GM12878 (cell line): Measurements from ENCODE around the gene MAD1L1. TPM values are rescaled to one million over a fixed set of nuclear protein-coding genes. Genes with fewer than 3 reads are reported as not detected.

Experiments used
- ATAC-seq: fragments of 200-7000 bp; cut with Tn5 transposase; 3 replicates; pipeline ENCODE4 v1.9.1; 2020; ENCODE audit warnings: mild to moderate bottlenecking, moderate library complexity
- BruUV-seq: library from RNA; stranded (reverse); fragments of 400-500 nt; replicated peaks from 2 replicates; lab custom pipeline; 2021; lab: Mats Ljungman, UMichigan
- CTCF ChIA-PET: fragments of 300-600 bp; sonication (Branson Sonifier 250); formaldehyde crosslinking; extraction: SDS; loops from one replicate; lab custom pipeline; 2021; ENCODE audit warnings: inconsistent platforms; lab: Yijun Ruan, JAX
- POLR2A ChIA-PET: fragments of 350-600 bp; formaldehyde crosslinking; extraction: SDS; loops from one replicate; lab custom pipeline; 2021; ENCODE audit warnings: inconsistent platforms; lab: Charles Lee
- RAD21 ChIA-PET: fragments of 300-600 bp; sonication (Branson Sonifier 250); formaldehyde crosslinking; loops from one replicate; lab custom pipeline; 2023; ENCODE audit warnings: antibody characterized with exemption; ENCODE audit not compliant: unreplicated experiment; lab: Charles Lee
- SMC1A ChIA-PET: fragments of 300-600 bp; sonication (Branson Sonifier 250); formaldehyde crosslinking; loops from one replicate; lab custom pipeline; 2023; ENCODE audit not compliant: unreplicated experiment, uncharacterized antibody; lab: Charles Lee
- DNase-seq: peaks from one replicate; pipeline ENCODE4 v3.0.0-alpha.2; 2011; ENCODE audit warnings: low read depth, low spot score
- FAIRE-seq: peaks from 3 replicates; lab custom pipeline; 2011; peaks lifted over from hg19 to GRCh38; lab: Jason Lieb, UNC
- H2AFZ ChIP-seq: 2 replicates; pipeline ENCODE4 v1.6.0; 2011; ENCODE audit warnings: low read depth, low read length, control low read depth; ENCODE audit not compliant: control insufficient read depth
- H3K27ac ChIP-seq: 2 replicates; pipeline ENCODE4 v1.5.1; 2011; ENCODE audit warnings: control low read depth; ENCODE audit not compliant: control insufficient read depth, insufficient read depth
- H3K27me3 ChIP-seq, 2 experiments: replicated peaks in 1 of 2; 2 replicates each; pipeline versions ENCODE4 v1.6.0 to v1.6.1; 2011; ENCODE audit warnings: low read length in 1 of 2; ENCODE audit not compliant: control insufficient read depth in 2 of 2, insufficient read depth in 2 of 2
- H3K36me3 ChIP-seq, 2 experiments: 2 replicates each; pipeline ENCODE4 v1.5.1; 2011; ENCODE audit warnings: low read length in 1 of 2; ENCODE audit not compliant: control insufficient read depth in 2 of 2, insufficient read depth in 2 of 2
- H3K4me1 ChIP-seq: 2 replicates; pipeline ENCODE4 v1.6.1; 2011; ENCODE audit warnings: mild to moderate bottlenecking, low read length, moderate library complexity, mixed read lengths; ENCODE audit not compliant: control insufficient read depth, insufficient read depth
- H3K4me2 ChIP-seq: 2 replicates; pipeline ENCODE4 v1.6.0; 2011; ENCODE audit warnings: control low read depth; ENCODE audit not compliant: control insufficient read depth, insufficient read depth
- H3K4me3 ChIP-seq: fragments of 200-600 bp; sonication (generic); 2 replicates; pipeline ENCODE4 v1.5.1; 2016
- H3K79me2 ChIP-seq: 2 replicates; pipeline ENCODE4 v1.6.0; 2011; ENCODE audit warnings: low read length; ENCODE audit not compliant: control insufficient read depth, insufficient read depth
- H3K9ac ChIP-seq: 2 replicates; pipeline ENCODE4 v1.8.0; 2011; ENCODE audit warnings: low read length, control low read depth, mixed read lengths; ENCODE audit not compliant: control insufficient read depth, insufficient read depth
- H3K9me3 ChIP-seq: replicated peaks from 3 replicates; pipeline ENCODE4 v1.5.1; 2011; ENCODE audit warnings: mild to moderate bottlenecking, low read length; ENCODE audit not compliant: control insufficient read depth, insufficient read depth
- H4K20me1 ChIP-seq: 2 replicates; pipeline ENCODE4 v1.6.0; 2011; ENCODE audit not compliant: control insufficient read depth, insufficient read depth
- EGR1 ChIP-seq, 2 experiments: IDR thresholded peaks; 1 replicate in 1 of 2; 2 replicates in 1 of 2; pipeline ENCODE4 v1.6.1; 2011 to 2012; ENCODE audit warnings: low read depth in 2 of 2, low read length in 2 of 2, borderline replicate concordance in 1 of 2, mild to moderate bottlenecking in 1 of 2, moderate library complexity in 1 of 2
- MXI1 ChIP-seq: fragments of 150-350 bp; IDR thresholded peaks from 2 replicates; pipeline ENCODE4 v1.6.1; 2011; ENCODE audit warnings: low read depth, mild to moderate bottlenecking, inconsistent platforms, low read length, improper control_type of control experiment
- SIN3A ChIP-seq: IDR thresholded peaks from 2 replicates; pipeline ENCODE4 v1.6.1; 2012; ENCODE audit warnings: low read depth, low read length, improper control_type of control experiment
- SIX5 ChIP-seq: IDR thresholded peaks from 2 replicates; pipeline ENCODE4 v1.6.1; 2011; ENCODE audit warnings: mild to moderate bottlenecking, low read depth, low read length, moderate library complexity; ENCODE audit not compliant: severe bottlenecking
- TCF3 ChIP-seq: IDR thresholded peaks from 2 replicates; pipeline ENCODE4 v1.6.1; 2012; ENCODE audit warnings: low read depth, mild to moderate bottlenecking, low read length, borderline replicate concordance; ENCODE audit not compliant: insufficient read depth
- TCF7 ChIP-seq: IDR thresholded peaks from 2 replicates; pipeline ENCODE4 v1.6.1; 2014; ENCODE audit warnings: antibody characterized with exemption, borderline replicate concordance
- ZBTB11 ChIP-seq: fragments of 450-650 bp; formaldehyde crosslinking; IDR thresholded peaks from 2 replicates; pipeline ENCODE4 v1.5.0; 2022; ENCODE audit warnings: mild to moderate bottlenecking, missing genetic modification characterization
- ZBTB33 ChIP-seq: fragments of 450-650 bp; IDR thresholded peaks from 2 replicates; pipeline ENCODE4 v1.6.1; 2017; ENCODE audit warnings: mild to moderate bottlenecking
- ZNF274 ChIP-seq: IDR thresholded peaks from one replicate; pipeline ENCODE4 v1.8.0; 2011; ENCODE audit not compliant: insufficient read length, insufficient read depth
- WGBS: methylation state at CpG from one replicate; pipeline ENCODE4 v1.1.6; 2016; ENCODE audit warnings: low lambda C conversion rate; ENCODE audit not compliant: insufficient replicate concordance, insufficient coverage; ENCODE audit errors: missing lambda C conversion rate; 5-methylcytosine and 5-hydroxymethylcytosine counted together
- in situ Hi-C: fragments of 300-500 bp; cut with MboI; formaldehyde crosslinking; loops from 9 replicates; pipeline ENCODE4 v1.14.3; 2018; ENCODE audit warnings: mixed read lengths
- intact Hi-C: fragments of 100-400 bp; cut with micrococcal nuclease; formaldehyde crosslinking; loops from one replicate; pipeline ENCODE4 v1.14.2; 2022; ENCODE audit not compliant: unreplicated experiment
- polyA plus RNA-seq, 11 experiments: library from polyadenylated mRNA; depleted of rRNA in 4 of 11; unstranded in 6 of 11; stranded (reverse) in 5 of 11; fragments of >200 nt; fragmentation: Nextera tagmentation in 4 of 11; fragmentation: Illumina TruSeq in 1 of 11; extraction: Ambion mirVana in 4 of 11; extraction: Trizol in 1 of 11; gene quantifications; 1 replicate in 1 of 11; 2 replicates in 10 of 11; pipeline versions ENCODE4 v1.2.1 to v1.2.3, GENCODE V29; 2011 to 2016; ENCODE audit warnings: inconsistent platforms in 2 of 11, missing spikeins in 2 of 11, low read depth in 1 of 11
- total RNA-seq, 4 experiments: library from RNA; depleted of rRNA in 3 of 4; stranded (reverse); fragments of >200 nt in 3 of 4; fragmentation: Illumina TruSeq in 1 of 4; extraction: Trizol in 1 of 4; gene quantifications; 2 replicates each; pipeline versions ENCODE4 v1.2.1 to v1.2.3, GENCODE V29; 2013 to 2021

The MAD1L1 gene
- total and polyA plus RNA-seq, 10 of the 15 experiments (the other 5 are each of a cell fraction or from before 2014, with no cell fraction given): 2.2 to 76.8 (median 38.3) TPM

DNA sequence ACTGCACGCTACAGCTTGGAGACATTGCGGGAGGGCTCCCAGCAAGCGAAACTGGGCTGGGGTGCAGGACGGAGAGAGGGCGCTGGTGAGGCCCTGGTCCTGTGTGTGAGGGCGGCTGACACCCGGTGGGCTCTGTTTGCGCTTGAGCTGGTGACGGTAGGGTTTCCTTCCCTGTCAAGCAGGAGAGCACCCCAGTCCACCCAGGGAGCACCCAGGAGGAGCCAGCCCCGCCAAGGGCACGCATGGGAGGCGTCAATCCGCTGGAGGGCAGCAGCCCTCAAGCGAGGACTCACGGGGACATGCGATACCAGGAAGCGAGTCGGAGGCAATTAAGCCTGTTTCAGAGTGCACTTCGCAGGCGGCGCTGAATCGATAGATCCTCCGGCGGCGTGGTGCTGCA, 109.4 kb downstream of the MAD1L1 start:
- no peak for ATAC-seq
- SMC1A ChIA-PET: no interaction called here
- POLR2A ChIA-PET: no interaction called here
- Histone ChIP-seq H3K4me2 (no peak overlapping the region), H3K4me3 (no peak overlapping the region), H3K4me1 (no peaks in the 10 kb centered on the region), H3K9ac (no peak overlapping the region), H4K20me1 (no peaks in the 10 kb centered on the region), H3K27ac (no peak overlapping the region), H3K36me3 (peaks cover 5 to 12% of the 10 kb centered on the region in 2 experiments; a peak in 3 of 4 replicates), H2AFZ (no peak overlapping the region), H3K79me2 (no peaks in the 10 kb centered on the region), H3K9me3 (no peaks in the 10 kb centered on the region; the same call in 2 of the 3 replicates), H3K27me3 (no peaks in the 10 kb centered on the region)
- DNase-seq: no peak
- FAIRE-seq: no peak
- CTCF ChIA-PET: interaction anchor here (0.8 kb wide), 1 partner anchor 24 kb away, joined by 3 read pairs; no protein-coding TSS in a partner anchor
- intact Hi-C loops: no loop called here
- RAD21 ChIA-PET: no interaction called here
- TF ChIP-seq TCF7 (no peak), MXI1 (no peak), EGR1 (IDR thresholded peaks at IDR 0.05; ENCODE audit: borderline replicate concordance in 1 of 2, low read depth in 2 of 2, low read length in 2 of 2) (no peak), TCF3 (no peak), ZNF274 (no peak), SIX5 (no peak), ZBTB11 (CRISPR knock-in tag) (no peak), ZBTB33 (no peak), SIN3A (no peak)
- in situ Hi-C loops: no loop called here
- 88% methylated on average over 25 of the region's 25 CpGs for WGBS
- no TSS peak for BruUV-seq
